ENCODE data around the gene KCNJ14.

DNA sequence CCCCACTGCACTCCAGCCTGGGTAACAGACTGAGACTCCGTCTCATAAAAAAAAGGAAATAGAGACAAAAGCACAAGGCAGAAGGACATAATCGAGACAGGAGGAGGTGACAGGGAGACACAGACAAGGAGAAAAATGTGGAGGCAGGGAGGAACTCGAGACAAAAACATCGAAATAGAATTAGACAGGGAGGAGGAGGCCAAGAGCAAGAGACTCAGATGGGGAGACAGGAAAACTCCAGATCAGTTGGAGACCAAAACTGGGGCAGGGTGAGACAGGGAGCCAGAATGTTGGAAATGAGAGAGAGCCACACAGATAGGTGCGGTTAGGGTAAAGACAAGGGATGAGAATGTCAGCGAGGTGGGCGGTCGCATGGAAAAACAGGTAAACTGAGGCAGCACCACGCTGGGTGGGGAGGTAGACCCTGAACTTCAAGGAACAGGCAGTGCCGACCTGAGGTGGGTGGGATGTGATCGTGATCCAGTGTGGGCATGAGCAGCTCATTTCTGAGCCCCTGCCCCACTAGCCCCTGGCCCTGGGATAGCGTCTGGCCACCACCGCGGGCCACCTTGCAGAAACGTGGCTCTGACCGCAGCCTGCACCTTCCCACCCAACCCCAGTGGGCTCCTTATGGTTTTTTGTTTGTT, 29.0 kb downstream of the KCNJ14 start:
- TF ChIP-seq CTCF (IDR thresholded peaks at IDR 0.05): no peak
- no peak for TF ChIP-seq POLR2A (IDR thresholded peaks at IDR 0.05)
- TF ChIP-seq POLR2AphosphoS5 (IDR thresholded peaks at IDR 0.05; ENCODE audit: insufficient read depth in 1 of 2, low read depth in 1 of 2): no peak

Data from vagina (tissue), 2 donors.